Kidney (tissue), 14 donors: ENCODE measurements around the gene LCN10. TPM values are rescaled to one million over a fixed set of nuclear protein-coding genes. Genes with fewer than 3 reads are reported as not detected.
A peak's percentile ranks its signal among the peaks of the same experiment; 100 is the strongest.

ENCODE experiments used
- DNase-seq, 5 donors: peaks; one replicate each; pipeline ENCODE4 v3.0.0-alpha.2; 2013 to 2020
- FAIRE-seq: peaks from 2 replicates; lab custom pipeline; 2012; peaks lifted over from hg19 to GRCh38; lab: Jason Lieb, UNC
- H3K27ac ChIP-seq, 2 donors: one replicate each; pipeline ENCODE4 v1.7.0; 2013; ENCODE audit warnings: low read depth in 2 of 2, low read length in 2 of 2, inconsistent platforms in 1 of 2
- H3K27me3 ChIP-seq: one replicate; pipeline ENCODE4 v1.7.1; 2013; ENCODE audit warnings: low read length, inconsistent platforms; ENCODE audit not compliant: control insufficient read depth, insufficient read depth
- H3K36me3 ChIP-seq, 3 donors: one replicate each; pipeline versions ENCODE4 v1.7.0 to v1.7.1; 2013; ENCODE audit warnings: low read length in 3 of 3, control low read depth in 1 of 3, inconsistent platforms in 1 of 3; ENCODE audit not compliant: insufficient read depth in 3 of 3, control insufficient read depth in 2 of 3
- H3K4me1 ChIP-seq, 3 donors: one replicate each; pipeline versions ENCODE4 v1.7.0 to v1.7.1; 2013; ENCODE audit warnings: low read length in 3 of 3, inconsistent platforms in 1 of 3, low read depth in 1 of 3; ENCODE audit not compliant: control insufficient read depth in 2 of 3, insufficient read depth in 2 of 3
- H3K4me3 ChIP-seq, 3 donors: one replicate each; pipeline versions ENCODE4 v1.7.0 to v1.8.1; 2013; ENCODE audit warnings: low read length in 3 of 3, control low read depth in 1 of 3, inconsistent platforms in 1 of 3
- H3K9ac ChIP-seq, 3 donors: one replicate each; pipeline versions ENCODE4 v1.7.0 to v1.7.1; 2013; ENCODE audit warnings: low read length in 3 of 3, control low read depth in 1 of 3, inconsistent platforms in 1 of 3
- H3K9me3 ChIP-seq, 3 donors: one replicate each; pipeline versions ENCODE4 v1.7.0 to v1.7.1; 2013; ENCODE audit warnings: low read length in 3 of 3, control low read depth in 1 of 3, inconsistent platforms in 1 of 3; ENCODE audit not compliant: control insufficient read depth in 2 of 3, insufficient read depth in 1 of 3
- intact Hi-C: fragments of 100-400 bp; cut with DNase I; formaldehyde crosslinking; loops from one replicate; pipeline ENCODE4 v1.11.1; 2022
- polyA plus RNA-seq: library from polyadenylated mRNA; stranded (reverse); fragments of 350-450 nt; fragmentation: Illumina TruSeq; extraction: RNeasy Lipid Tissue Mini Kit (QIAGEN cat#74804); gene quantifications from one replicate; pipeline ENCODE4 v1.2.3, GENCODE V29; 2014; ENCODE audit warnings: low read depth, low replicate concordance; ENCODE audit not compliant: insufficient read depth
- total RNA-seq: library from RNA; stranded (reverse); fragmentation: NEBNext Ultra II Directional; extraction: Animal tissue kit (Norgen Biotek cat#: 25700); gene quantifications from one replicate; pipeline ENCODE4 v1.2.1, GENCODE V29; 2021
- TF ChIP-seq, protein P1 (sequence below): IDR thresholded peaks from 3 replicates; pipeline ENCODE4 v1.5.1; 2012; ENCODE audit warnings: mild to moderate bottlenecking, moderate library complexity, borderline replicate concordance; ENCODE audit not compliant: insufficient read depth; ENCODE audit errors: extremely low read depth
- donor health status: control.
- donor health status: control.
- donor health status: control.
- donor health status: control.
- donor health status: control.
- donor health status: DM: yes; HTN: yes; CAD: no.
- donor health status: Normal renal cell carcinoma (clear cell type).

Gene LCN10
- total and polyA plus RNA-seq, 2 donors from 2014 or later: 3.9 to 8.4 TPM

DNA sequence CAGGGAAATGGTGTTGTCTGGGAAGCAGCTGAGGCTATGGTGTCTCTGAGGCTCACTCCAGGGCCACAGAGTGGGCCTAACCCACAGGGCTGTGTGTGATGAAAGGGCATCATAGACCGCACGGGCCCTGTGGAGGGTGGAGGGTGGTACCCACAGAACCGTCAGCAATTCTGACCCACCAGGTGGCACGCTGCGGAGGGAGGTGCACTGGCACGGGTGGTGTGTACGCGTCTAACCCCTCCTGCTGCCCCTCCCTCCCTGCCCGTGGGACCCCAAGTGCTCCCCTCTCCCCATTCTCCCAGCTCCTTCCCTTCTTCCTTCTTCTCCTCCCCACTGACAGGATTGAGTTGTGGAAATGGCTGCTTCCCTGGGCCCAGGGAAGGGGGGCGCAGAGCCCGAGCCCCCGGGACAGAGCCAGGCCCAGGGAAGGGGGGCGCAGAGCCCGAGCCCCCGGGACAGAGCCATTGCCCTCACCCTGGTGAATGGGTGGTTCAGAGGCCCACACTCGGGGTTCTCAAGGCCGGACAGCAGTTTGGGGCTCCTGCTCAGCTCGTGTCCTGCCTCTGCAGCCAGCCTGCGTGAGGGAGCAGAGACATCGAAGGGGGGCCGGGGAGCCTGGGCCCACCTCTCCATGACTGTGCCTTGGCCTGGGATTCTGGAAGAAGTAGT is 6.8 kb downstream of the LCN10 start:
- no peak for FAIRE-seq
- H3K36me3 ChIP-seq: no peaks in the 10 kb centered on the region
- H3K9me3 ChIP-seq: no peaks in the 10 kb centered on the region
- peak in 1 of 5 donors; percentile 68 for DNase-seq
- H3K27me3 ChIP-seq: no peaks in the 10 kb centered on the region
- peaks cover 0 to 3% (median 0%) of the 10 kb centered on the region in 3 donors for H3K4me1 ChIP-seq
- intact Hi-C loops: no loop called here
- no peak overlapping the region for H3K27ac ChIP-seq
- H3K4me3 ChIP-seq: no peak overlapping the region
- no peak overlapping the region for H3K9ac ChIP-seq
- TF ChIP-seq, protein P1, sequence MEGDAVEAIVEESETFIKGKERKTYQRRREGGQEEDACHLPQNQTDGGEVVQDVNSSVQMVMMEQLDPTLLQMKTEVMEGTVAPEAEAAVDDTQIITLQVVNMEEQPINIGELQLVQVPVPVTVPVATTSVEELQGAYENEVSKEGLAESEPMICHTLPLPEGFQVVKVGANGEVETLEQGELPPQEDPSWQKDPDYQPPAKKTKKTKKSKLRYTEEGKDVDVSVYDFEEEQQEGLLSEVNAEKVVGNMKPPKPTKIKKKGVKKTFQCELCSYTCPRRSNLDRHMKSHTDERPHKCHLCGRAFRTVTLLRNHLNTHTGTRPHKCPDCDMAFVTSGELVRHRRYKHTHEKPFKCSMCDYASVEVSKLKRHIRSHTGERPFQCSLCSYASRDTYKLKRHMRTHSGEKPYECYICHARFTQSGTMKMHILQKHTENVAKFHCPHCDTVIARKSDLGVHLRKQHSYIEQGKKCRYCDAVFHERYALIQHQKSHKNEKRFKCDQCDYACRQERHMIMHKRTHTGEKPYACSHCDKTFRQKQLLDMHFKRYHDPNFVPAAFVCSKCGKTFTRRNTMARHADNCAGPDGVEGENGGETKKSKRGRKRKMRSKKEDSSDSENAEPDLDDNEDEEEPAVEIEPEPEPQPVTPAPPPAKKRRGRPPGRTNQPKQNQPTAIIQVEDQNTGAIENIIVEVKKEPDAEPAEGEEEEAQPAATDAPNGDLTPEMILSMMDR: no peak

DNA sequence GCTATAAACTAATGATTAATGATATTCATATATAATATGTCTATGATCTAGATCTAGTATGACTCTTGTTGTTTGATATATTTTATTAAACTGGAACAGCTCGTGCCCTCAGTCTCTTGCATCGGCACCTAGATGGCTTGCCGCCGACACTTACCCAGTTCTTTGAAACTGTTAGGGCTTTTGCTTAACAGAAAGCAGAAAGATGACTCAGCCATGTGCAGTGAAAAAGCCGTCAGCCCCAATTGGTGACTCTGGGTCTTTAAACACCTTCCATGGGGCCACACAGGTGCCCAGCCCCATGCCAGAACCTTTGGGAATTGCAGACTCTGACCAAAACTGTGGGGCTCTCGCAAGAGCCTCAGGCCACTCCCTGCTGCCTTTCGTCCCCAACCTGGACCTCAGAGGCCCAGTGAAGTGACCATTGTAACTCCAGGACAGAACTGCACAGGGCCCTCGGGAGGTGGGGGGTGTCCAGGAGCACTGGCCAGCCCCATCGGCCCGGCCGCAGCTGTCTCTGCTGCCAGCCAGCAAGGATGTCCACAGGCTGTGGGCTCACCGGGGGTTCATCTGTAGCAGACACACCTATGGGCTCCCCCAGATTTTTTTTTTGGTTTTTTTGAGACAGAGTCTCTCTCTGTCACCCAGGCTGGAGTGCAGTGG is 7.8 kb downstream of the LCN10 start:
- Histone ChIP-seq H3K9me3 (no peaks in the 10 kb centered on the region), H3K4me3 (no peak overlapping the region), H3K36me3 (no peaks in the 10 kb centered on the region), H3K9ac (no peak overlapping the region), H3K4me1 (no peaks in the 10 kb centered on the region), H3K27ac (no peak overlapping the region), H3K27me3 (no peaks in the 10 kb centered on the region)
- TF ChIP-seq, protein P1: no peak
- intact Hi-C loops: no loop called here
- no peak for FAIRE-seq
- no peak for DNase-seq

DNA sequence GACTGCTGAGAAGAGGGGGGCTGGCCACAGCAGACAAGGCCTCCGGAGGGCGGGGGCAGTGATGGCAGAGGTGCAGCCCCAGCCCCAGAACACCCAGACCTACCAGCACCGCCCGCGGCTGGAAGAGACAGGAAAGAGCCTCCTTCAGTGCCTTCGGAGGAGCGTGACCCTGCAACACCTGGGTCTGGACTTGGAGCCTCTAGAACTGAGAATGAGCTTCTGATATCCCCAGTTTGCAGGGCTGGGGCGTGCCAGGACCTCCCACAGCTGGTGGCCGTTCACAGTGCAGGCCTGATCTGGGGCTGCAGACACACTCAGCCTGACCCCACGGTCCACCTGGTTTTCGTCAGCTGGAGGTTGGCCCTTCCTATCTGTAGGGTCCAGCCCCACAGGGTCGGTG is 9.1 kb downstream of the LCN10 start:
- intact Hi-C loops: no loop called here
- FAIRE-seq: no peak
- TF ChIP-seq, protein P1: no peak
- Histone ChIP-seq H3K27ac (no peak overlapping the region), H3K4me1 (peaks cover 0 to 3% (median 0%) of the 10 kb centered on the region in 3 donors), H3K9ac (no peak overlapping the region), H3K36me3 (no peaks in the 10 kb centered on the region), H3K9me3 (no peaks in the 10 kb centered on the region), H3K4me3 (no peak overlapping the region), H3K27me3 (no peaks in the 10 kb centered on the region)
- no peak for DNase-seq
